Measurements from ENCODE around the gene GRM4. TPM values are rescaled to one million over a fixed set of nuclear protein-coding genes. Genes with fewer than 3 reads are reported as not detected.

The GRM4 gene
- under 0.01 TPM in 1 of 2 replicates, not detected in the other for total RNA-seq (2014; rRNA removed; shearing (Covaris generic))

DNA sequence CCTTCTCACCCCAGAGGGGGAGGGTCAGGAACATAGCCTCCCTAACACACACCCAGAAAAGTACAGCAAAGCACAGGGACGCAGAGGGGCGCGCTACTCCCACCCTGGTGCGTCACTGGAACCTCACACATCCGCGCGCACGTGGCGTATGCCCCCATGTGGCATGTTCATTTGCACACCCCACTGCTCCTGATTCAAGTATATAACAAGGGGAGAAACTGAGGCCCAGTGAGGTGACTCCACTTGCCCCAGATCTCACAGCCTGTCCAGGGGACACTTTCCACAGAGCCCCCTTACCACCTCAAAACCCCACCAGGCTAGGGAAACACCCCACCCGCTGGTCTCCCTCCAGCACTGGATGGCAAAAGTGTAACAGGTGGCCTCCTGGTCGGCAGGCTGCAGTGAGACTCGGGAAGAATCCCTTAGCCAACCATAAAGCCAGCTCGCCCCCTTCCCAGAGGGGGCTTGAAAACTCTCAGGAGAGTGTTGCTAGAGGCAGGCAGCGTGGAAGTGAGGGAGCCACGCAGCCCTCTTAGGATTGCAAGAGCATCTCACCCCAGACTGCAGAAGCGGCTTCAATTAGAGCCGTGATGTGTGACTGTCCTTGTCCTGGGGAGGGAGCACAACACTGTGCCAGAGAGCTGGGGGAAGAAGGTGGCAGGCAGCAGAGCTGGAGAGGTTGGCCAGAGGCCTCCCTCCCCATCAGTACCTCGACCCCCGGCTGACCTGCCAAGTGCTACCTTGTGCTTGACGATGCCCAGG lies at the start of gene GRM4:
Gene GRM4 (minus strand): TSS at position 67 of the 762 bp plus-strand sequence. CDS start 12,591 bp downstream, outside the sequence.

Small RNA genes within 50 kb of the gene (small RNA-seq; reads per million reads assigned to genes)
- gene MIR1275: not detected

Other genes starting within 250 kb of the GRM4 start
- 920 and 966 TPM in 2 replicates for gene HMGA1, start 90.8 kb upstream of the GRM4 start, total RNA-seq (2014; rRNA removed; shearing (Covaris generic))
- 37.3 and 41.8 TPM in 2 replicates for gene SMIM29, start 102.9 kb upstream of the GRM4 start, total RNA-seq (2014; rRNA removed; shearing (Covaris generic))
- gene NUDT3, start 246.6 kb upstream of the GRM4 start, total RNA-seq (2014; rRNA removed; shearing (Covaris generic)): 15.5 and 16.7 TPM in 2 replicates

Data from A375 (cell line).